GM23338 (cell line): Measurements from ENCODE around the gene KIAA0513. TPM values are rescaled to one million over a fixed set of nuclear protein-coding genes. Genes with fewer than 3 reads are reported as not detected.

Experiments
- ATAC-seq: fragments of 200-7000 bp; cut with Tn5 transposase; 3 replicates; pipeline ENCODE4 v1.9.1; 2020
- DNase-seq: peaks from one replicate; pipeline ENCODE4 v3.0.0-alpha.2; 2015; ENCODE audit warnings: low spot score
- H2AFZ ChIP-seq: fragments of 200-600 bp; sonication (generic); 2 replicates; pipeline ENCODE4 v1.8.0; 2016; ENCODE audit warnings: antibody characterized with exemption, mild to moderate bottlenecking, moderate library complexity
- H3F3A ChIP-seq: fragments of 200-600 bp; sonication (generic); replicated peaks from 2 replicates; pipeline ENCODE4 v1.8.0; 2017; ENCODE audit warnings: antibody characterized with exemption, mixed run types, low read depth
- H3K27ac ChIP-seq: fragments of 200-600 bp; sonication (generic); 2 replicates; pipeline ENCODE4 v1.6.1; 2016; ENCODE audit warnings: low read depth
- H3K27me3 ChIP-seq: fragments of 200-600 bp; sonication (generic); 2 replicates; pipeline ENCODE4 v1.8.0; 2016; ENCODE audit warnings: mild to moderate bottlenecking, mixed run types, moderate library complexity; ENCODE audit not compliant: insufficient read depth
- H3K36me3 ChIP-seq: fragments of 200-600 bp; sonication (generic); 2 replicates; pipeline ENCODE4 v1.8.0; 2016; ENCODE audit warnings: mild to moderate bottlenecking; ENCODE audit not compliant: insufficient read depth
- H3K4me1 ChIP-seq: fragments of 200-600 bp; sonication (generic); 2 replicates; pipeline ENCODE4 v1.8.0; 2016; ENCODE audit warnings: mild to moderate bottlenecking, moderate library complexity; ENCODE audit not compliant: insufficient read depth
- H3K4me2 ChIP-seq: fragments of 200-600 bp; sonication (generic); 2 replicates; pipeline ENCODE4 v1.7.1; 2017; ENCODE audit warnings: mixed run types
- H3K4me3 ChIP-seq: fragments of 200-600 bp; sonication (generic); 2 replicates; pipeline ENCODE4 v1.6.1; 2016; ENCODE audit warnings: mixed run types
- H3K79me2 ChIP-seq: fragments of 200-600 bp; sonication (generic); replicated peaks from 2 replicates; pipeline ENCODE4 v1.8.0; 2017; ENCODE audit warnings: mild to moderate bottlenecking; ENCODE audit not compliant: insufficient read depth
- H3K9me2 ChIP-seq: fragments of 200-600 bp; sonication (generic); 2 replicates; pipeline ENCODE4 v1.8.0; 2017; ENCODE audit not compliant: insufficient read depth
- H4K20me1 ChIP-seq: fragments of 200-600 bp; sonication (generic); replicated peaks from 2 replicates; pipeline ENCODE4 v1.8.0; 2017; ENCODE audit warnings: mild to moderate bottlenecking; ENCODE audit not compliant: insufficient read depth
- H3K27ac Mint-ChIP-seq: 2 replicates; pipeline ENCODE4 v1.8.0; 2020; ENCODE audit warnings: inconsistent platforms, mild to moderate bottlenecking, moderate library complexity, mixed read lengths
- H3K27me3 Mint-ChIP-seq: 3 replicates; pipeline ENCODE4 v1.8.0; 2022; ENCODE audit warnings: low read depth, mild to moderate bottlenecking, moderate library complexity, mixed read lengths, inconsistent platforms; ENCODE audit not compliant: insufficient read depth, poor library complexity
- H3K36me3 Mint-ChIP-seq: 3 replicates; pipeline ENCODE4 v1.8.0; 2021; ENCODE audit warnings: low read depth, mild to moderate bottlenecking, inconsistent platforms, moderate library complexity, mixed read lengths
- H3K4me1 Mint-ChIP-seq: 3 replicates; pipeline ENCODE4 v1.8.0; 2020; ENCODE audit warnings: mild to moderate bottlenecking, inconsistent platforms, mixed read lengths
- H3K4me3 Mint-ChIP-seq: 3 replicates; pipeline ENCODE4 v1.8.0; 2021; ENCODE audit warnings: moderate library complexity, mild to moderate bottlenecking, inconsistent platforms, mixed read lengths
- H3K9me3 Mint-ChIP-seq: 3 replicates; pipeline ENCODE4 v1.8.0; 2020; ENCODE audit warnings: moderate library complexity, mild to moderate bottlenecking, inconsistent platforms, mixed read lengths
- CREB1 ChIP-seq: fragments of 250-450 bp; sonication (Bioruptor Pico); IDR thresholded peaks from 2 replicates; pipeline ENCODE4 v1.5.0; 2020; ENCODE audit warnings: low read depth, mild to moderate bottlenecking, moderate library complexity
- EZH2 ChIP-seq: fragments of 200-600 bp; sonication (generic); IDR thresholded peaks from one replicate; pipeline ENCODE4 v1.8.0; 2017; ENCODE audit warnings: antibody characterized with exemption, mild to moderate bottlenecking, low read depth; ENCODE audit not compliant: unreplicated experiment
- EZH2phosphoT487 ChIP-seq: fragments of 200-600 bp; sonication (generic); IDR thresholded peaks from one replicate; pipeline ENCODE4 v1.8.1; 2018; ENCODE audit warnings: antibody characterized with exemption; ENCODE audit not compliant: unreplicated experiment
- JUNB ChIP-seq: IDR thresholded peaks from one replicate; pipeline ENCODE4 v1.6.1; 2016; ENCODE audit warnings: antibody characterized with exemption; ENCODE audit not compliant: unreplicated experiment
- NANOG ChIP-seq: IDR thresholded peaks from 2 replicates; pipeline ENCODE4 v1.6.1; 2016; ENCODE audit warnings: antibody characterized with exemption, borderline replicate concordance
- POLR2AphosphoS5 ChIP-seq: IDR thresholded peaks from 2 replicates; pipeline ENCODE4 v1.6.1; 2016; ENCODE audit warnings: antibody characterized with exemption, low read depth
- STAT1 ChIP-seq: IDR thresholded peaks from one replicate; pipeline ENCODE4 v1.6.1; 2016; ENCODE audit warnings: antibody characterized with exemption; ENCODE audit not compliant: unreplicated experiment
- ZNF114 ChIP-seq: fragments of 250-450 bp; sonication (Bioruptor Pico); IDR thresholded peaks from 2 replicates; pipeline ENCODE4 v1.5.0; 2020; ENCODE audit warnings: mild to moderate bottlenecking, moderate library complexity
- ZNF331 ChIP-seq: fragments of 250-450 bp; sonication (Bioruptor Pico); IDR thresholded peaks from 2 replicates; pipeline ENCODE4 v1.5.0; 2020; ENCODE audit warnings: low read depth, mild to moderate bottlenecking, moderate library complexity
- ZNF462 ChIP-seq: fragments of 250-450 bp; sonication (Bioruptor Pico); IDR thresholded peaks from 2 replicates; pipeline ENCODE4 v1.5.0; 2020; ENCODE audit warnings: mild to moderate bottlenecking, moderate library complexity
- polyA plus RNA-seq: library from polyadenylated mRNA; unstranded; fragments of >200 nt; fragmentation: Nextera tagmentation; extraction: Ambion mirVana; gene quantifications from 2 replicates; pipeline ENCODE4 v1.2.1, GENCODE V29; 2016
- total RNA-seq: library from RNA; depleted of rRNA; stranded (reverse); fragments of >200 nt; shearing (Covaris generic); gene quantifications from 2 replicates; pipeline ENCODE4 v1.2.3, GENCODE V29; 2014
- TF ChIP-seq, protein P1 (sequence below): IDR thresholded peaks from one replicate; pipeline ENCODE4 v1.6.1; 2018; ENCODE audit warnings: antibody characterized with exemption; ENCODE audit not compliant: unreplicated experiment
- TF ChIP-seq, protein P2 (sequence below), 2 experiments: fragments of 200-600 bp in 1 of 2; sonication (generic) in 1 of 2; conservative IDR thresholded peaks; 2 replicates each; pipeline versions ENCODE4 v1.5.1 to v1.6.1; 2016 to 2017; ENCODE audit warnings: antibody characterized with exemption in 2 of 2, low read depth in 2 of 2, mild to moderate bottlenecking in 2 of 2, moderate library complexity in 1 of 2
- TF ChIP-seq, protein P3 (sequence below): IDR thresholded peaks from 2 replicates; pipeline ENCODE4 v1.6.1; 2016; ENCODE audit warnings: antibody characterized with exemption

KIAA0513 gene
- total and polyA plus RNA-seq, 2 experiments from 2014 or later = 2.1 to 8.7 TPM

GRCh38 chr16:85031451-85031850 is 3.9 kb downstream of the KIAA0513 start:
- no peak overlapping the region for H3K4me3 ChIP-seq
- no peak overlapping the region for H3K27ac ChIP-seq
- H3F3A ChIP-seq = no peaks in the 10 kb centered on the region
- no peak overlapping the region for H3K4me3 Mint-ChIP-seq
- H3K4me1 Mint-ChIP-seq = peaks cover 29% of the 10 kb centered on the region
- no peaks in the 10 kb centered on the region for H3K79me2 ChIP-seq
- peaks cover 14% of the 10 kb centered on the region; the same call in 1 of the 2 replicates for H3K27me3 ChIP-seq
- H3K36me3 Mint-ChIP-seq = no peaks in the 10 kb centered on the region
- peaks cover 16% of the 10 kb centered on the region; the same call in 1 of the 2 replicates for H3K4me1 ChIP-seq
- TF ChIP-seq, protein P1, sequence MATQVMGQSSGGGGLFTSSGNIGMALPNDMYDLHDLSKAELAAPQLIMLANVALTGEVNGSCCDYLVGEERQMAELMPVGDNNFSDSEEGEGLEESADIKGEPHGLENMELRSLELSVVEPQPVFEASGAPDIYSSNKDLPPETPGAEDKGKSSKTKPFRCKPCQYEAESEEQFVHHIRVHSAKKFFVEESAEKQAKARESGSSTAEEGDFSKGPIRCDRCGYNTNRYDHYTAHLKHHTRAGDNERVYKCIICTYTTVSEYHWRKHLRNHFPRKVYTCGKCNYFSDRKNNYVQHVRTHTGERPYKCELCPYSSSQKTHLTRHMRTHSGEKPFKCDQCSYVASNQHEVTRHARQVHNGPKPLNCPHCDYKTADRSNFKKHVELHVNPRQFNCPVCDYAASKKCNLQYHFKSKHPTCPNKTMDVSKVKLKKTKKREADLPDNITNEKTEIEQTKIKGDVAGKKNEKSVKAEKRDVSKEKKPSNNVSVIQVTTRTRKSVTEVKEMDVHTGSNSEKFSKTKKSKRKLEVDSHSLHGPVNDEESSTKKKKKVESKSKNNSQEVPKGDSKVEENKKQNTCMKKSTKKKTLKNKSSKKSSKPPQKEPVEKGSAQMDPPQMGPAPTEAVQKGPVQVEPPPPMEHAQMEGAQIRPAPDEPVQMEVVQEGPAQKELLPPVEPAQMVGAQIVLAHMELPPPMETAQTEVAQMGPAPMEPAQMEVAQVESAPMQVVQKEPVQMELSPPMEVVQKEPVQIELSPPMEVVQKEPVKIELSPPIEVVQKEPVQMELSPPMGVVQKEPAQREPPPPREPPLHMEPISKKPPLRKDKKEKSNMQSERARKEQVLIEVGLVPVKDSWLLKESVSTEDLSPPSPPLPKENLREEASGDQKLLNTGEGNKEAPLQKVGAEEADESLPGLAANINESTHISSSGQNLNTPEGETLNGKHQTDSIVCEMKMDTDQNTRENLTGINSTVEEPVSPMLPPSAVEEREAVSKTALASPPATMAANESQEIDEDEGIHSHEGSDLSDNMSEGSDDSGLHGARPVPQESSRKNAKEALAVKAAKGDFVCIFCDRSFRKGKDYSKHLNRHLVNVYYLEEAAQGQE = no peak
- TF ChIP-seq ZNF462 (no peak), ZNF331 (no peak), EZH2 (no peak), ZNF114 (CRISPR knock-in tag) (no peak), POLR2AphosphoS5 (no peak), NANOG (no peak), JUNB (no peak), EZH2phosphoT487 (no peak), CREB1 (CRISPR knock-in tag) (no peak), STAT1 (no peak)
- TF ChIP-seq, protein P2, sequence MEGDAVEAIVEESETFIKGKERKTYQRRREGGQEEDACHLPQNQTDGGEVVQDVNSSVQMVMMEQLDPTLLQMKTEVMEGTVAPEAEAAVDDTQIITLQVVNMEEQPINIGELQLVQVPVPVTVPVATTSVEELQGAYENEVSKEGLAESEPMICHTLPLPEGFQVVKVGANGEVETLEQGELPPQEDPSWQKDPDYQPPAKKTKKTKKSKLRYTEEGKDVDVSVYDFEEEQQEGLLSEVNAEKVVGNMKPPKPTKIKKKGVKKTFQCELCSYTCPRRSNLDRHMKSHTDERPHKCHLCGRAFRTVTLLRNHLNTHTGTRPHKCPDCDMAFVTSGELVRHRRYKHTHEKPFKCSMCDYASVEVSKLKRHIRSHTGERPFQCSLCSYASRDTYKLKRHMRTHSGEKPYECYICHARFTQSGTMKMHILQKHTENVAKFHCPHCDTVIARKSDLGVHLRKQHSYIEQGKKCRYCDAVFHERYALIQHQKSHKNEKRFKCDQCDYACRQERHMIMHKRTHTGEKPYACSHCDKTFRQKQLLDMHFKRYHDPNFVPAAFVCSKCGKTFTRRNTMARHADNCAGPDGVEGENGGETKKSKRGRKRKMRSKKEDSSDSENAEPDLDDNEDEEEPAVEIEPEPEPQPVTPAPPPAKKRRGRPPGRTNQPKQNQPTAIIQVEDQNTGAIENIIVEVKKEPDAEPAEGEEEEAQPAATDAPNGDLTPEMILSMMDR (conservative IDR thresholded peaks at IDR 0.05; ENCODE audit: low read depth in 2 of 2) = no peak
- TF ChIP-seq, protein P3, sequence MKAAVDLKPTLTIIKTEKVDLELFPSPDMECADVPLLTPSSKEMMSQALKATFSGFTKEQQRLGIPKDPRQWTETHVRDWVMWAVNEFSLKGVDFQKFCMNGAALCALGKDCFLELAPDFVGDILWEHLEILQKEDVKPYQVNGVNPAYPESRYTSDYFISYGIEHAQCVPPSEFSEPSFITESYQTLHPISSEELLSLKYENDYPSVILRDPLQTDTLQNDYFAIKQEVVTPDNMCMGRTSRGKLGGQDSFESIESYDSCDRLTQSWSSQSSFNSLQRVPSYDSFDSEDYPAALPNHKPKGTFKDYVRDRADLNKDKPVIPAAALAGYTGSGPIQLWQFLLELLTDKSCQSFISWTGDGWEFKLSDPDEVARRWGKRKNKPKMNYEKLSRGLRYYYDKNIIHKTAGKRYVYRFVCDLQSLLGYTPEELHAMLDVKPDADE = no peak
- no peak overlapping the region for H2AFZ ChIP-seq
- H3K36me3 ChIP-seq = no peaks in the 10 kb centered on the region
- H3K27me3 Mint-ChIP-seq = peaks cover 14% of the 10 kb centered on the region
- H4K20me1 ChIP-seq = no peaks in the 10 kb centered on the region
- ATAC-seq (no peak), DNase-seq (no peak)
- H3K27ac Mint-ChIP-seq = no peak overlapping the region
- H3K9me3 Mint-ChIP-seq = no peaks in the 10 kb centered on the region
- H3K9me2 ChIP-seq = no peaks in the 10 kb centered on the region
- no peak overlapping the region for H3K4me2 ChIP-seq
